Measurements from ENCODE around the gene MEG3.

Gene MEG3

DNA sequence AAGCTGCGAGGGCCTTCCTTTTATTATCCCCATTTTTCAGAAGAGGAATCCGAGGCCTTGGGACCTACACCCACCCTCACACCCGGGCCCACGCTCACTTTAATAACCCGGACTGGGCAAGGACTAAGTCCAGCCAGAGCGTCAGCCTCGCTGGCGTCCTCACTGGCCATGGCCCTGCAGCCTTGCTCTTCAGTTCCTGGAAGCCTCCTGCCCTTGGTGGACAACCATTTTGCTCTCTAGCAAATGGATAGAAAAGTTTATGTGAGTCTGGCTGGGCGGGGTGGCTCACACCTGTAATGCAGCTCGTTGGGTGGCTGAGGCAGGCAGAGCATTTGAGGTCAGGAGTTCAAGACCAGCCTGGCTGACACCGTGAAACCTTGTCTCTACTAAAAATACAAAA lies 67.8 kb downstream of the MEG3 start:
- H3K79me1 ChIP-seq (ENCODE audit: low read length), result no peaks in the 10 kb centered on the region
- DNase-seq, result no peak
- H3K4ac ChIP-seq (ENCODE audit: low read depth, low read length), result no peak overlapping the region
- no peak overlapping the region for H3K4me2 ChIP-seq (ENCODE audit: low read length)
- H3K36me3 ChIP-seq (ENCODE audit: control insufficient read depth, insufficient read depth, low read length), result no peaks in the 10 kb centered on the region
- no peak overlapping the region for H4K8ac ChIP-seq (ENCODE audit: low read depth, low read length)
- H3K23ac ChIP-seq (ENCODE audit: low read length), result no peak overlapping the region
- H2BK5ac ChIP-seq (ENCODE audit: low read length), result no peak overlapping the region
- no peak overlapping the region for H2AK5ac ChIP-seq (ENCODE audit: low read length)
- no peak overlapping the region for H3K27ac ChIP-seq (ENCODE audit: low read depth, low read length)
- H3K9ac ChIP-seq (ENCODE audit: low read length), result no peak overlapping the region
- H2BK120ac ChIP-seq (ENCODE audit: low read depth, low read length), result no peak overlapping the region
- H2BK15ac ChIP-seq (replicated peaks; ENCODE audit: low read depth), result no peak overlapping the region
- no peaks in the 10 kb centered on the region for H3K4me1 ChIP-seq (ENCODE audit: control insufficient read depth, low read depth, low read length)
- no peaks in the 10 kb centered on the region for H3K27me3 ChIP-seq (ENCODE audit: insufficient read depth, low read length, poor library complexity)
- no peak overlapping the region for H3K4me3 ChIP-seq (ENCODE audit: low read length)
- no peaks in the 10 kb centered on the region for H3K79me2 ChIP-seq (ENCODE audit: control insufficient read depth, insufficient read depth, low read length)
- WGBS (ENCODE audit: extremely low coverage, insufficient coverage, low lambda C conversion rate), result no CpG with 5 or more reads among the region's 11 CpGs
- no peak overlapping the region for H4K5ac ChIP-seq (ENCODE audit: low read length)
- H3K56ac ChIP-seq (ENCODE audit: low read length), result no peak overlapping the region
- H3K18ac ChIP-seq (ENCODE audit: low read length), result no peak overlapping the region

- H3K79me2 ChIP-seq (ENCODE audit: control insufficient read depth, insufficient read depth, low read length), result no peaks in the 10 kb centered on the region
- no peak overlapping the region for H2BK15ac ChIP-seq (replicated peaks; ENCODE audit: low read depth)
- H3K56ac ChIP-seq (ENCODE audit: low read length), result no peak overlapping the region
- no peak overlapping the region for H3K27ac ChIP-seq (ENCODE audit: low read depth, low read length)
- peaks cover 2% of the 10 kb centered on the region for H3K4me1 ChIP-seq (ENCODE audit: control insufficient read depth, low read depth, low read length)
- H3K23ac ChIP-seq (ENCODE audit: low read length), result no peak overlapping the region
- no peak overlapping the region for H3K4me2 ChIP-seq (ENCODE audit: low read length)
- no peaks in the 10 kb centered on the region for H3K79me1 ChIP-seq (ENCODE audit: low read length)
- no peak for DNase-seq
- H3K4ac ChIP-seq (ENCODE audit: low read depth, low read length), result no peak overlapping the region
- H4K5ac ChIP-seq (ENCODE audit: low read length), result no peak overlapping the region
- H3K4me3 ChIP-seq (ENCODE audit: low read length), result no peak overlapping the region
- WGBS (ENCODE audit: extremely low coverage, insufficient coverage, low lambda C conversion rate), result no CpG with 5 or more reads among the region's 6 CpGs
- no peak overlapping the region for H4K8ac ChIP-seq (ENCODE audit: low read depth, low read length)
- no peaks in the 10 kb centered on the region for H3K27me3 ChIP-seq (ENCODE audit: insufficient read depth, low read length, poor library complexity)
- H2AK5ac ChIP-seq (ENCODE audit: low read length), result no peak overlapping the region
- no peaks in the 10 kb centered on the region for H3K36me3 ChIP-seq (ENCODE audit: control insufficient read depth, insufficient read depth, low read length)
- H3K9ac ChIP-seq (ENCODE audit: low read length), result no peak overlapping the region
- H3K18ac ChIP-seq (ENCODE audit: low read length), result no peak overlapping the region
- no peak overlapping the region for H2BK120ac ChIP-seq (ENCODE audit: low read depth, low read length)
- H2BK5ac ChIP-seq (ENCODE audit: low read length), result no peak overlapping the region
Observed at GRCh38 chr14:100894416-100894815, 68.5 kb downstream of the MEG3 start.

DNA sequence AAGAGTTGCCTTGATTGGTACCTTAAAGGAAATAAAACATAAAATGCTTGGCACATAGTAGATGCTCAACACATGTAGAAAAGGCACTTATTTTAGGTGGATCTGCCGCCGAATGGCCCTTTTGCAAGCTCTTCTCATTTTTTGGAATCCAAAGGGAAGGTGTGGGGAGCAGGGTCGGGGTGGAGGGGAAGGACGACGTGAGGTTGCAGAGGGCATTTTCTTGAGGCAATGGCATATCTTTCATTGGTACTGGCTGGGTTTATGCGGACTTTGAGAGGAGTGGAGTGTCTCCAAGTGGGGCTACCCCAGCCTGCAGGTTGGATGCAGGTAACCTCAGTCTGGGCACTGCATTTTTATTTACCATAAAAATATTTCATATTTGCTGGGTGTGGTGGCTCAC lies 69.5 kb downstream of the MEG3 start:
- Histone ChIP-seq H2BK120ac (ENCODE audit: low read depth, low read length) (no peak overlapping the region), H3K36me3 (ENCODE audit: control insufficient read depth, insufficient read depth, low read length) (no peaks in the 10 kb centered on the region), H3K18ac (ENCODE audit: low read length) (no peak overlapping the region)

DNA sequence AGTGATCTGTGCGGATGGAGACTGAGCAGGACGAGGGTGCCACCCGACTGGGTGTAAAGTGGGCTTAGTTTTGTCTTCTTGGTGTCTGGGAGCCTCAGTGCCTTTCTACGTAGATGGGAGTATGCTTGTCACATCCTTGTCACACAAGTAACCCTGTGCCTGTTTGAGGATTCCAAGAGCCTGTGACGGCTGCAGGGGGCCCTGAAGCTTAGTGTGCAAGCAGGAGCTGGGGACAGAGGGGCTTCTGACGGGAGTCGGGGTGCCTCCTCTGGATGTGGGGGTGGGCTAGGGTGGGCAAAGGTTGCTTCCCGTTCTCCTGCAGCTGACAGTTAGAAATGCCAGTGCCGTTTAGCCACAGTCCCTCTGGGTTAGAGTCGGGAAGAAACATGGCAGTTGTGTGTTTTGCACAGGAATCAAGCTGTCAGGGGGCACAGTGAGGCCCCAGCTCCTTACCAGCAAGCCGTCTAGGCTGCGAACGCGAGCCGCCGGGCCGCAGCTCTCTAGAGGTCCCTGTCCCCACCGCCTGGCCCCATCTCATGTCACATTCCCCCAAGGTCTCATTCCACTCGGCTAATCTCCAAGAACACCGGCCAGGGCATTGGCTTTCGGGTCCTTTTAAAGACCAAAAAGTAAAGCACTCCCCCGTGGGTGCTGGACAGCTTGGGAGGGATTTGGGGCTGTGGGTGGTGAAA lies 70.6 kb downstream of the MEG3 start:
- H3K4me1 ChIP-seq (ENCODE audit: control insufficient read depth, low read depth, low read length), result peaks cover 6% of the 10 kb centered on the region
- no peak overlapping the region for H3K4me3 ChIP-seq (ENCODE audit: low read length)
- no peaks in the 10 kb centered on the region for H3K36me3 ChIP-seq (ENCODE audit: control insufficient read depth, insufficient read depth, low read length)
- H3K23ac ChIP-seq (ENCODE audit: low read length), result no peak overlapping the region
- no peak overlapping the region for H3K4ac ChIP-seq (ENCODE audit: low read depth, low read length)
- H4K5ac ChIP-seq (ENCODE audit: low read length), result no peak overlapping the region
- no peak overlapping the region for H2AK5ac ChIP-seq (ENCODE audit: low read length)
- no peak overlapping the region for H3K4me2 ChIP-seq (ENCODE audit: low read length)
- no CpG with 5 or more reads among the region's 22 CpGs for WGBS (ENCODE audit: extremely low coverage, insufficient coverage, low lambda C conversion rate)
- no peak overlapping the region for H3K9ac ChIP-seq (ENCODE audit: low read length)
- no peak overlapping the region for H2BK5ac ChIP-seq (ENCODE audit: low read length)
- H3K27ac ChIP-seq (ENCODE audit: low read depth, low read length), result no peak overlapping the region
- no peak for DNase-seq
- H2BK15ac ChIP-seq (replicated peaks; ENCODE audit: low read depth), result no peak overlapping the region
- H3K18ac ChIP-seq (ENCODE audit: low read length), result no peak overlapping the region
- no peak overlapping the region for H3K56ac ChIP-seq (ENCODE audit: low read length)
- H2BK120ac ChIP-seq (ENCODE audit: low read depth, low read length), result no peak overlapping the region
- H4K8ac ChIP-seq (ENCODE audit: low read depth, low read length), result no peak overlapping the region
- H3K79me2 ChIP-seq (ENCODE audit: control insufficient read depth, insufficient read depth, low read length), result no peaks in the 10 kb centered on the region
- H3K27me3 ChIP-seq (ENCODE audit: insufficient read depth, low read length, poor library complexity), result no peaks in the 10 kb centered on the region
- no peaks in the 10 kb centered on the region for H3K79me1 ChIP-seq (ENCODE audit: low read length)

More for the DNA sequence above, 69.5 kb downstream of the MEG3 start:
- H2BK5ac ChIP-seq (ENCODE audit: low read length), result no peak overlapping the region
- no peak overlapping the region for H2AK5ac ChIP-seq (ENCODE audit: low read length)
- no peak overlapping the region for H3K4ac ChIP-seq (ENCODE audit: low read depth, low read length)
- peaks cover 6% of the 10 kb centered on the region for H3K4me1 ChIP-seq (ENCODE audit: control insufficient read depth, low read depth, low read length)
- H3K79me1 ChIP-seq (ENCODE audit: low read length), result no peaks in the 10 kb centered on the region
- H3K4me3 ChIP-seq (ENCODE audit: low read length), result no peak overlapping the region
- WGBS (ENCODE audit: extremely low coverage, insufficient coverage, low lambda C conversion rate), result no CpG with 5 or more reads among the region's 6 CpGs
- no peak overlapping the region for H3K23ac ChIP-seq (ENCODE audit: low read length)
- no peak overlapping the region for H3K27ac ChIP-seq (ENCODE audit: low read depth, low read length)
- H3K9ac ChIP-seq (ENCODE audit: low read length), result no peak overlapping the region
- H3K4me2 ChIP-seq (ENCODE audit: low read length), result no peak overlapping the region
- H4K5ac ChIP-seq (ENCODE audit: low read length), result no peak overlapping the region
- H2BK15ac ChIP-seq (replicated peaks; ENCODE audit: low read depth), result no peak overlapping the region
- no peak overlapping the region for H3K56ac ChIP-seq (ENCODE audit: low read length)
- no peaks in the 10 kb centered on the region for H3K27me3 ChIP-seq (ENCODE audit: insufficient read depth, low read length, poor library complexity)
- H3K79me2 ChIP-seq (ENCODE audit: control insufficient read depth, insufficient read depth, low read length), result no peaks in the 10 kb centered on the region
- DNase-seq, result no peak
- no peak overlapping the region for H4K8ac ChIP-seq (ENCODE audit: low read depth, low read length)

- Histone ChIP-seq H3K4ac (ENCODE audit: low read depth, low read length) (no peak overlapping the region), H2BK5ac (ENCODE audit: low read length) (no peak overlapping the region), H3K79me1 (ENCODE audit: low read length) (no peaks in the 10 kb centered on the region), H3K18ac (ENCODE audit: low read length) (no peak overlapping the region), H3K4me2 (ENCODE audit: low read length) (no peak overlapping the region), H3K56ac (ENCODE audit: low read length) (no peak overlapping the region), H3K23ac (ENCODE audit: low read length) (no peak overlapping the region), H3K4me1 (ENCODE audit: control insufficient read depth, low read depth, low read length) (peaks cover 6% of the 10 kb centered on the region), H4K5ac (ENCODE audit: low read length) (no peak overlapping the region), H2AK5ac (ENCODE audit: low read length) (no peak overlapping the region), H3K4me3 (ENCODE audit: low read length) (no peak overlapping the region), H3K27me3 (ENCODE audit: insufficient read depth, low read length, poor library complexity) (no peaks in the 10 kb centered on the region), H3K27ac (ENCODE audit: low read depth, low read length) (no peak overlapping the region), H2BK15ac (replicated peaks; ENCODE audit: low read depth) (no peak overlapping the region), H3K36me3 (ENCODE audit: control insufficient read depth, insufficient read depth, low read length) (no peaks in the 10 kb centered on the region), H2BK120ac (ENCODE audit: low read depth, low read length) (no peak overlapping the region), H3K9ac (ENCODE audit: low read length) (no peak overlapping the region), H3K79me2 (ENCODE audit: control insufficient read depth, insufficient read depth, low read length) (no peaks in the 10 kb centered on the region), H4K8ac (ENCODE audit: low read depth, low read length) (no peak overlapping the region)
- WGBS (ENCODE audit: extremely low coverage, insufficient coverage, low lambda C conversion rate), result no CpG with 5 or more reads among the region's 11 CpGs
- DNase-seq, result no peak
Observed at GRCh38 chr14:100898465-100898864, 72.5 kb downstream of the MEG3 start.

Data from mesendoderm (in vitro differentiated cells).